ENCODE data around the gene SYNGR3. TPM values are rescaled to one million over a fixed set of nuclear protein-coding genes. Genes with fewer than 3 reads are reported as not detected.
A peak's percentile ranks its signal among the peaks of the same experiment; 100 is the strongest.

The SYNGR3 gene
- total and polyA plus RNA-seq, 2 of the 13 experiments (the other 11 are each of a cell fraction or from before 2014, with no cell fraction given) = 0.97 to 5.7 TPM

- TF ChIP-seq ATF7-NPFF (CRISPR knock-in tag; IDR thresholded peaks at IDR 0.05; ENCODE audit: low read depth) (no peak; the same call in 1 of the 2 replicates), NCOA5 (CRISPR knock-in tag; IDR thresholded peaks at IDR 0.05) (no peak), TEAD3 (CRISPR knock-in tag; optimal IDR thresholded peaks at IDR 0.05; ENCODE audit: borderline replicate concordance) (no peak), HOXA3 (CRISPR knock-in tag; IDR thresholded peaks at IDR 0.05) (peak; percentile 83), TARDBP (CRISPR knock-in tag; IDR thresholded peaks at IDR 0.05) (peak; percentile 28; the same call in 1 of the 2 replicates), HDAC2 (CRISPR knock-in tag; IDR thresholded peaks at IDR 0.05) (peak; percentile 45; the same call in 1 of the 2 replicates), ZNF740 (CRISPR knock-in tag; IDR thresholded peaks at IDR 0.05) (no peak), ZMAT5 (CRISPR knock-in tag; IDR thresholded peaks at IDR 0.05; ENCODE audit: borderline replicate concordance, low read depth) (no peak), PAXIP1 (CRISPR knock-in tag; conservative IDR thresholded peaks at IDR 0.05) (peak; percentile 13; the same call in 1 of the 2 replicates), ZFYVE20 (CRISPR knock-in tag; IDR thresholded peaks at IDR 0.05; ENCODE audit: borderline replicate concordance, low read depth) (no peak), ZNF30 (CRISPR knock-in tag; IDR thresholded peaks at IDR 0.05) (no peak), ZNF605 (CRISPR knock-in tag; IDR thresholded peaks at IDR 0.05) (peak; percentile 76), ZFP36 (IDR thresholded peaks at IDR 0.05; ENCODE audit: borderline replicate concordance, low read depth, low read length, partially characterized antibody) (no peak), ZNF34 (CRISPR knock-in tag; IDR thresholded peaks at IDR 0.05; ENCODE audit: borderline replicate concordance) (no peak), NFIB (CRISPR knock-in tag; IDR thresholded peaks at IDR 0.05; ENCODE audit: borderline replicate concordance) (no peak), GATAD1 (CRISPR knock-in tag; IDR thresholded peaks at IDR 0.05) (peak; percentile 89), SNAI1 (CRISPR knock-in tag; IDR thresholded peaks at IDR 0.05; ENCODE audit: borderline replicate concordance) (no peak), SOX6 (IDR thresholded peaks at IDR 0.05) (no peak), SOX6 (CRISPR knock-in tag; IDR thresholded peaks at IDR 0.05) (peak; percentile 19; the same call in 1 of the 2 replicates), MXD4 (CRISPR knock-in tag; IDR thresholded peaks at IDR 0.05) (peak; percentile 74), ZNF276 (CRISPR knock-in tag; IDR thresholded peaks at IDR 0.05; ENCODE audit: low read depth) (0 out of 2 replicates have a peak, but pooled peaks have one; percentile 19), CENPX (CRISPR knock-in tag; IDR thresholded peaks at IDR 0.05) (no peak), ZBTB3 (CRISPR knock-in tag; IDR thresholded peaks at IDR 0.05; ENCODE audit: borderline replicate concordance, low read depth) (no peak), FLYWCH1 (CRISPR knock-in tag; IDR thresholded peaks at IDR 0.05) (no peak), CBX2 (IDR thresholded peaks at IDR 0.05; ENCODE audit: low read depth, low read length) (no peak), CBX2 (CRISPR knock-in tag; IDR thresholded peaks at IDR 0.05; ENCODE audit: low read depth) (no peak)
These were observed 20.2 kb downstream of the SYNGR3 start, which contains the start of gene ZNF598 (continued) for GRCh38 chr16:2009791-2010510.

Data from HepG2 (cell line).